GM21367 (cell line): Measurements from ENCODE around the gene PRKCZ.

ENCODE experiments used
- ATAC-seq: cut with Tn5 transposase; IDR thresholded peaks from one replicate; pipeline ENCODE4 v1.9.1; 2021; ENCODE audit not compliant: unreplicated experiment

Gene PRKCZ

DNA sequence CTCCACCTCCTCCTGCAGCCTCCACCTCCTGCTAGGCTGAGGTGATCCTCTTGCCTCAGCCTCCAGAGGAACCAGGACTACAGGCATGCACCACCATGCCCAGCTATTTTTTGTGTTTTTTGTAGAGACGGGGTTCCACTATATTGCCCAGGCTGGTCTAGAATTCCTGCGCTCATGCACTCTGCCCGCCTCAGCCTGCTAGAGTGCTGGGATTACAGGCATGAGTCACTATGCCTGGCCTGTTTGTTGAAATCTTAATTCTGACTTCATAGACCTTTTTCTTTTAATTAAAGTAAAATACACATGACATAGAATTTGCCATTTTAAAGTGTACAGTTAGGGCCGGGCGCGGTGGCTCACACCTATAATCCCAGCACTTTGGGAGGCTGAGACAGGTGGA lies 101.7 kb downstream of the PRKCZ start:
- ATAC-seq = no peak

- no peak for ATAC-seq
Measured at GRCh38 chr1:2152954-2153353, 102.7 kb downstream of the PRKCZ start.

- no peak for ATAC-seq
Measured at GRCh38 chr1:2154022-2154421, 103.8 kb downstream of the PRKCZ start.

DNA sequence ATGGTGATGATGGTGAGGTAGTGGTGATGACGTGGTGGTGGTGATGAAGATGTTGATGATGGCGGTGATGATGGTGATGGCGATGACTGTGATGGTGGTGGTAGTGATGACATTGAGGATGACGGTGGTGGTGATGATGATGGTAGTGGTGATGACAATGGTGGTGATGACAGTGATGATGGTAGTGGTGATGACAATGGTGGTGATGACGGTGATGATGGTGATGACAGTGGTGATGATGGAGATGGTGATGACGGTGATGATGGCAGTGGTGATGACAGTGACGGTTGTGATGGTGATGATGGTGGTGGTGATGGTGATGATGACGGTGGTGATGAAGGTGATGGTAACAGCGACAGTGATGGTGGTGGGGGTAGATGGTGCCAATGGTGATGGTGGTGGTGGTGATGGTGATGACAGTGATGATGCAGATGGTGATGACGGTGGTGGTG lies 105.0 kb downstream of the PRKCZ start:
- no peak for ATAC-seq

DNA sequence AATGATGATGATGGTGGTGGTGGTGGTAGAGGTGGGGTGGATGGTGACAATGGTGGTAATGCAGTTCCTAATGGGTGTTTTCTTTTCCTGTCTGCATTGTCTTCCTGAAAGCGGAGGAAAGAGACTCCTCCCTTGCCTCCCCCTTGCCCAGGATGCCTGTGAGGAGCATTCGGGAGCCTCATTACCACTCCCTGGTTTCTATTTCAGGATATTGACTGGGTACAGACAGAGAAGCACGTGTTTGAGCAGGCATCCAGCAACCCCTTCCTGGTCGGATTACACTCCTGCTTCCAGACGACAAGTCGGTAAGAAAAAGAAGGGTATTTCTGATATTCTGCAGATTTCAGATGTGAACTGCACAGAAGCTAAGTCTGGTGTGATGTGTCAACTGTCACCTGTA lies 105.6 kb downstream of the PRKCZ start:
- no peak for ATAC-seq

DNA sequence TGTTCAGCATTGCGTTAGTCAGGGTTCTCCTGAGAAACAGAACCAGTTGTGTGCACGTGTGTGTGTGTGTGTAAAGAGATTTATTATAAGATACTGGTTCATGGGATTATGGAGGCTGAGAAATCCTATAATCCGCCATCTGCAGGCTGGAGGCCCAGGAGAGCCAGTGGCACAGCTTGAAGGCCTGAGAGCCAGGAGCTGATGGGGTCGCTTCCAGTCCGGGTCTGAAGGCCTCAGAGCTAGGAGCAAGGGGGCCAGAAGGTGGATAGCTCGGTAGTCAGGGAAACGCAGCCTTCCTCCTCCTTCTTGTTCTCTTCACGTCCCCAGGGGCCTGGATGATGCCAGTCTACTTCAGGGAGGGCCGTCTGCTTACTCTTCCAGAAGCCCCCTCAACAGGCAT lies 106.7 kb downstream of the PRKCZ start:
- ATAC-seq = no peak

DNA sequence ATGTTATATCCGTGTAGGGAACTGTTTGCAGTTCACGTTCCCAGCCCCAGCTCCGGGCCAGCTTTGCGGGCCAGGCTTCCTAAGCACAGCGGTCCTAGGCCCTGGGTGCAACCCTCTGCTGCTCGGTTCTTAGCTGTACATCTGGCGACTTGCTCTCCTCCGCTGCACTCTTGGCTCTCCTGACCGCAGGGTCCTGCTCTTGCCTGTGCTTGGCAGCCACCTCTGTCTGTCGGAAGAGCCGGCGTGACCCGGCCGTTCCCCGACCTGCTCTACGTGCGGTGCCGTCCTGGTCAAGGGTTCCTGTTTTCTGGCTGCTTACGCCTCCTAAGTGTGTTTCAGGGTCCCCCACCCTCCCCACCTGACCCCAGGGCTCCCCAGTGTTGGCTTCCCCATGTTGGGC lies 107.6 kb downstream of the PRKCZ start:
- no peak for ATAC-seq

GRCh38 chr1:2158272-2158671 lies 108.1 kb downstream of the PRKCZ start:
- no peak for ATAC-seq

DNA sequence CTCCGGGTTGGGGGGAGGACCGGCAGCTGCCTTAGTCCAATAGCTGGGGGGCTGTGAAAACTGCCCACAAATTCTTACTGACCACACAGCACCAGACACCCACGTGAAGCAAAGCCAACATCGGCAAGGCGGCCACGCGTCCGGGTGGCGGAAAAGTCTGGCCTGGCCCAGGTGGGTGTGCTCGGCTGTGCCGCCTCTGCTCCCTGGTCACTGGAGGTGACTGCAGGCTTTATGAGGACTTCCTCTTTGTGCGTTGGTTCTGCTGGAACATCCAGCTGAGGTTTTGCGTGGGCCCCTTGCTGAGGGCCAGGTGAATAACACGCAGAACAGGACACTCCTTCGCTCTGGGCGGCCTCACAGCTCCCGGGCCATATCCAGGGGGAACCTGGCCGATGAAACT lies 108.9 kb downstream of the PRKCZ start:
- ATAC-seq = no peak

DNA sequence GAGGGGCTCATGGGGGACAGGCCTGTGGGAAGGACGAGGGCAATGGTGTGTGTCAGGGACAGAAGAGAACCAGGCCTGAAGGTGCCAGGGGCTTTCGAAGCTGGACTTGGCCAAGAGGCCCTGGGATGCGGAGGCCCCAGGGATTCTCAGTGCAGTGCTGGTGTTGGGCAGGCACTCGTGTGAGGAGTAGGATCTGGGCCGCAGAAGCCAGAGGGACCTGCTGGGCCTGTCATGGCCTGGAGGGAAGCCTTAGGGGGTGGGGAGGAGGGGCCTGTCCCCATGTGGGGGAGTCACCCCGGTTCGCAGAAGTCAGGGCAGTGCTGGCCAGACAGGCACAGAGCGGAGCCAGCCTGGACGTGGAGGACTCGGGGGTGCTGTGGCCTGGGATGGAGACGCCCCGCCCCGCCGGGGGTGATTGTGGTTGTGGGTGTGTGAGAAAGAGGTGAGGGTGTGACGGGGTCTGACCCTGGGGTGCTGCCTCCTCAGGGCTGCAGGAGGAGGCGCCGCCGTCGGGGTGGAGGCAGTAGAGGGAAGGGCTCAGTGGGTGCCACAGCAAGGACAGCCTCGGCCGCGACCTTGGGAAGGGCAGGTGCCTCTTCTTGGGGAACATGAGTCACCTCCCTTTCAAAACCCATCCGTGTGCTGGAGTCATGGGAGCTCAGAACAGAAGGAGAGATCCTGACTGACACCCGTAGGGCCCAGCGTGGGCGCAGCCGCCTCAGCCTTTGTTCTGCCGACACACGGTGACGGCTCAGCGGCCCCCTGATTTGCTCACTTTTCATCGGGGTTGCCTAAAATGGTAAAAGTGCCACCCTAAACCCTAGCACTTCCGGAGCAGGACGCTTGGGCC lies 110.5 kb downstream of the PRKCZ start:
- ATAC-seq = no peak

- no peak for ATAC-seq
Measured at GRCh38 chr1:2163205-2163604, 113.0 kb downstream of the PRKCZ start.

- ATAC-seq = no peak
Measured at GRCh38 chr1:2165646-2166045, 115.4 kb downstream of the PRKCZ start.

- ATAC-seq = no peak
Measured at GRCh38 chr1:2166254-2166653, 116.0 kb downstream of the PRKCZ start.

- ATAC-seq = no peak
Measured at GRCh38 chr1:2166695-2167094, 116.5 kb downstream of the PRKCZ start.

DNA sequence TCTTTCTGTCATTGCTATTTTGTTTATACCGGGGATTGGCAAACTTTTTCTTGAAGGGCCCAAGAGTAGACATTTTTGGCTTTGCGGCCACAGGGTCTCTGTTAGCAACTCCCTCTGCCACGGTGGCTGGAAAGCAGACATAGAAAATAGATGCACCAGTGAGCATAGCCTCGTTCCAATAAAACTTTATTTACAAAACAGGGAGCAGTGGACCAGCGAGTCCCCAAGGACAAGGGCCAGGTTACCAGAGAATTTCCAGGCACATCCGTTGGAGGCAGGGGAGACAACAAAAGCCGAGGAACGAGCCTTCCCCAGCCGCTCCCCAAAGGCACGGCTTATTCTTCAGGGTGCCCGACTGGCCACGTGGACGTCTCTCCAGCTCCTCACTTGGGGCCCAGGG lies 117.9 kb downstream of the PRKCZ start:
- ATAC-seq = no peak

DNA sequence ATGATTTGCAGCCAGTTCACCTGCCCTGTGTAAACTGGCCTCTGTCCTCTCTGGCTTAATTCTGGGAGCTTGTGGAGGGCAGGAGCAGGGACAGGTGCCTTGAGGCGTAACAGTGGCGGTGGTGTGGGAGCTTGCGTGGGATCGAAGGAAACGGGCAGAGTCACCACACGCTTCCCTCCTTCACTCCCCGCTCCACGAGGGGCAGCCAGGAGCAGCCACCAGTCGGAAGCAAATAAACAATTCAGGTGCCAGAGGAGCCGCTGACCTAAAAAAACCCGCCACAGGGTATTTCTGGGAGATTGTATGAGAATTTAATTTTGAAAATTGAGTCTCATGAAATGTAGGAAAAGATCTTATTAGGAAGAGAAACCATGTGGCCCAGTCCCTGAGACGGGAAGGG lies 118.3 kb downstream of the PRKCZ start:
- no peak for ATAC-seq

DNA sequence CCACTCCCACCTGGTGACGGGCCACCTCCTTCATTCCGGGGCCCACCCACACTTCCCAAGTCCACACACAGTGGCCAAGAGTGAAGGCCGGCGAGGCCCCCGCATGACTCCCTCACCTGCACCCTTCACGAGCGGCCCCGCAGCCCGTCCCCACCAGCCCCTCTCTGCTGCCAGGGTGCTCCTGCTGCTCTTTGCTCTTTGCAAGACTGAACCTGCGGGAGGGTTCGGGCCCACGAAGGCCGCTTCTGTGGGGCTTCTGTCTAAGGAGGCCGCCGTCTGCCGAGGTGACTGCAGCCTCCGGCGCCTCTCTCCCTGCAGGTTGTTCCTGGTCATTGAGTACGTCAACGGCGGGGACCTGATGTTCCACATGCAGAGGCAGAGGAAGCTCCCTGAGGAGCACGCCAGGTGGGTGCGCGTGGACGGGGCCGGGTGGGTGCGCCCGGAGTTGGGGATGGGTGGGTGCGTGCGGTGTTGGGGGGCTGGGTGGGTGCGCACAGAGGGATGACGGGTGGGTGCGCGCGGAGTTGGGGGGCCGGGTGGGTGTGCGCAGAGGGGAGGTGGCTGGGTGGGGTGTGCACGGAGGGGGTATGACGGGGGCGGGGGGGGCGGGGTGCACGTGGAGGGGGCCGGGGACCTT lies 119.1 kb downstream of the PRKCZ start:
- ATAC-seq = no peak

DNA sequence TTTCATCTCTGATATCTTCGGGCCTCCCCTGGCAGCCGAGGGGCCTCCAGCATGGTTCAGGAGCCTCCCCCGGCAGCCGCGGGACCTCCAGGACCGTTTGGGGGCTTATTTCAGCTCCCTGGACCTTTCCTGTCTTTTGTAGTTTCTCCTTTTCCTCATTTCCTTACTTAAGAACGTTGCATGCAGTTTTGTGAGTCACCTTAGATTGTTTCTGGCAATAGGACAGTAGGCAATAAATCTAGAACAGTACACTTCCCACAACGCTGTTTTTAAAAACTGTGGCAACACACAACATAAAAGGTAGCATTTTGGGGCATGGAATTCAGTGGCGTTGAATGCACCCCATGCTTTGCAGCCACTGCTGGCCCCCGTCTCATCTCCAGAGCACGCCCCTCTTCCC lies 120.0 kb downstream of the PRKCZ start:
- no peak for ATAC-seq

DNA sequence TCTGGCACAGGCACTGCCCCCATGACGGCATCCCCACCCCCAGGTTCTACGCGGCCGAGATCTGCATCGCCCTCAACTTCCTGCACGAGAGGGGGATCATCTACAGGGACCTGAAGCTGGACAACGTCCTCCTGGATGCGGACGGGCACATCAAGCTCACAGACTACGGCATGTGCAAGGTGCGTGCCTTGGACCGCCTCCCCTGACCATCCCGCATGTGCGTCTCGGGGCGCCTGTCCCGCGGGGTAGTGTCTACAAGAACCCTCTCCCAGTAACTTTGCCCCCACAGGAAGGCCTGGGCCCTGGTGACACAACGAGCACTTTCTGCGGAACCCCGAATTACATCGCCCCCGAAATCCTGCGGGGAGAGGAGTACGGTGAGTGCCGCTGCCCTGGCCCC lies 121.8 kb downstream of the PRKCZ start:
- ATAC-seq = no peak

GRCh38 chr1:2172551-2173146 lies 122.4 kb downstream of the PRKCZ start:
- no peak for ATAC-seq

DNA sequence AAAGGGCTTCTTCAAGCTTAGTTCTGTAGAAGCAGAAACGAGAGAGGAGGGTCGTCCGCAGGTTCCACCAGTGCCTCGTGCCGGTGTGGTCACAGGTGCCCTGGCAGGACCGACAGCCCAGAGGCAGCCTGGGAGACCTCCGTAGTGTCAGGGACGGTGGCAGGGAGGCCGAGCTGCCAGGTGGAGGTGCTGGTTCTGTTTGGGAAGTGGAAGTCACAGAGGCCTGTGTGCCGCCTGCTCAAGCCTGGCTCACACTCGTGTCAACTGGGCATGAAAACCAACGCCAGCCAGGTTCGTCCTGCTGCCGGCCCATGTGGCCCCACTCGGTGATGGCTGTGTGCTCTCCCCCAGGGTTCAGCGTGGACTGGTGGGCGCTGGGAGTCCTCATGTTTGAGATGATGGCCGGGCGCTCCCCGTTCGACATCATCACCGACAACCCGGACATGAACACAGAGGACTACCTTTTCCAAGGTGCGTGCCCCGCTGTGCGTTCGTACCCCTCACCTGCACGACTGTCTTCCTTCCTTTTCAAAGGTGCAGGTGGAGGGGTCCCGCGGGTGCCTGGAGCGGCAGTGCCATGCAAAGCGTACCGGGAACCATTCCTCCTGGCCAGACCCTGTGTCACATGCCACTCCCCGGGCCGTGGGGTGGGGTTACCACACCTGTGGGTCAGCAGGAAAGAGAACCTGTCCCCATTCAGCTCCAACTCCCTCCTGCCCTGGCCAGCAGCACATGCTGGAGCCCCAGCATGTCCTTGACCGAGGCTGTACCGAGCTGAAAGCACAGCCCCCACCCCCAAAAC lies 123.5 kb downstream of the PRKCZ start:
- no peak for ATAC-seq
